ENCODE results near the gene GRIP2.

DNA sequence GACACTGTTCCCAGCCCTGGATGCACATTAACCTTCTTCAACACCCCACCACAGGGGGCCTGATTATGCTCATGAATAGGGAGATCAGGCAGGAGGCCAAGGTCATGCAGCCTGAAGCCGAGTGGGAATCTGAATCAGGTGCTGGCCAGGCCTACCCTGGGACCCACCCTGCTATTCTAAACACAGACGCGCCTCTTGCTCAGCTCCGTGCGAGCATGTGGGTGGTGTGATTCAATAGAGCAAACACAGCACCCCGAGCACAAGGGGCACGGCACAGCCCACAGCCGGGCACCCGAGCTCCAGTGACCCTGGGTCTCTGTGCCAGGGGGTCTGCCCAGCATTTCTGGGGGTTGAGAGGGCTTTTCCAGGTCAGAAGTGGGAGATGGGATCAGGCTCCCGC lies 24.6 kb upstream of the GRIP2 start:
- TF ChIP-seq FOXP2 (optimal IDR thresholded peaks at IDR 0.05; ENCODE audit: borderline replicate concordance, extremely low read depth, extremely low read length, insufficient read depth) (no peak), POLR2AphosphoS5 (IDR thresholded peaks at IDR 0.05; ENCODE audit: low read depth, low read length) (no peak), SIN3A (IDR thresholded peaks at IDR 0.05; ENCODE audit: borderline replicate concordance, insufficient read depth, low read length) (no peak)
- TF ChIP-seq, protein P1, sequence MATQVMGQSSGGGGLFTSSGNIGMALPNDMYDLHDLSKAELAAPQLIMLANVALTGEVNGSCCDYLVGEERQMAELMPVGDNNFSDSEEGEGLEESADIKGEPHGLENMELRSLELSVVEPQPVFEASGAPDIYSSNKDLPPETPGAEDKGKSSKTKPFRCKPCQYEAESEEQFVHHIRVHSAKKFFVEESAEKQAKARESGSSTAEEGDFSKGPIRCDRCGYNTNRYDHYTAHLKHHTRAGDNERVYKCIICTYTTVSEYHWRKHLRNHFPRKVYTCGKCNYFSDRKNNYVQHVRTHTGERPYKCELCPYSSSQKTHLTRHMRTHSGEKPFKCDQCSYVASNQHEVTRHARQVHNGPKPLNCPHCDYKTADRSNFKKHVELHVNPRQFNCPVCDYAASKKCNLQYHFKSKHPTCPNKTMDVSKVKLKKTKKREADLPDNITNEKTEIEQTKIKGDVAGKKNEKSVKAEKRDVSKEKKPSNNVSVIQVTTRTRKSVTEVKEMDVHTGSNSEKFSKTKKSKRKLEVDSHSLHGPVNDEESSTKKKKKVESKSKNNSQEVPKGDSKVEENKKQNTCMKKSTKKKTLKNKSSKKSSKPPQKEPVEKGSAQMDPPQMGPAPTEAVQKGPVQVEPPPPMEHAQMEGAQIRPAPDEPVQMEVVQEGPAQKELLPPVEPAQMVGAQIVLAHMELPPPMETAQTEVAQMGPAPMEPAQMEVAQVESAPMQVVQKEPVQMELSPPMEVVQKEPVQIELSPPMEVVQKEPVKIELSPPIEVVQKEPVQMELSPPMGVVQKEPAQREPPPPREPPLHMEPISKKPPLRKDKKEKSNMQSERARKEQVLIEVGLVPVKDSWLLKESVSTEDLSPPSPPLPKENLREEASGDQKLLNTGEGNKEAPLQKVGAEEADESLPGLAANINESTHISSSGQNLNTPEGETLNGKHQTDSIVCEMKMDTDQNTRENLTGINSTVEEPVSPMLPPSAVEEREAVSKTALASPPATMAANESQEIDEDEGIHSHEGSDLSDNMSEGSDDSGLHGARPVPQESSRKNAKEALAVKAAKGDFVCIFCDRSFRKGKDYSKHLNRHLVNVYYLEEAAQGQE (IDR thresholded peaks at IDR 0.05; ENCODE audit: insufficient read depth in 1 of 2, low read depth in 2 of 2, low read length in 2 of 2): no peak

Data from PFSK-1 (cell line).